ENCODE data around the gene IGF2.

DNA sequence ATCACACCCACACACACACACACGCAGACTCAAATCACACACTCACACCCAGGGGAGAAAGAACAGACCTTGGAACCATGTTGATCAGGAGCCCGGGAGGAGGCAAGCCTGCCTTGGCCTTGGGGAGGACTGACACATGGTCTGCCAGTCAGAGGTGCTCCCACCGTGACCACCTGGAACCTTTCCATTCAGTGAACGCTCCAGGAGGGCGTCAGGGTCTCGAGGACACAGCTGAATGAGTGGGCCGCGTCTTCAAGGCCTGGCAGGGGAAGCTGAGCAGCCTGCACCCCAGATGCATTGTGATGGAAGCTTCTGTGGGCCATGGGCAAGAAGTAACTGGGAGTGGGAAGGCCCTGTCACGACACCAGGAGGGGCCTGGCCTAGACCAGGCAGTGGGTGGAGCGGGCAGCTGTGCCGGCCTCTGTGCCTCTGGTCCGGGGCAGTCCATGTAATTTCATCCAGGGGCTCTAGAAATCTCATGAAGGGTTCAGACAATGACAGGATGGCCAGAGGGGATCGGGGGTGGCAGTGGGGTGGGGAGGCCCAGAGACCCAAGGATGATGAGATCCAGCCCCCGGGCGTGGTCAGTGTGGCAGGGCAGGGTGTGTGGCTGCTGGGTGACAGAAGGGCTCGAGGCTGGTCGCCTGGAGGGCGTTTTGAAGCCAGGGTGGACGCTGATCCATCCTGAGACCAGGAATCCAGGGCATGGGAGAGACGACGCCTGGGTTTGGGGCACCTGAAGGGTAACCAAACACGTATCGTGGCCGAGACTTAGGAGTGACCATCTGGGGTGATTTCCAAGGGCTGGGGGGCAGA, 53.7 kb downstream of the IGF2 start:
- TF ChIP-seq, protein P1, sequence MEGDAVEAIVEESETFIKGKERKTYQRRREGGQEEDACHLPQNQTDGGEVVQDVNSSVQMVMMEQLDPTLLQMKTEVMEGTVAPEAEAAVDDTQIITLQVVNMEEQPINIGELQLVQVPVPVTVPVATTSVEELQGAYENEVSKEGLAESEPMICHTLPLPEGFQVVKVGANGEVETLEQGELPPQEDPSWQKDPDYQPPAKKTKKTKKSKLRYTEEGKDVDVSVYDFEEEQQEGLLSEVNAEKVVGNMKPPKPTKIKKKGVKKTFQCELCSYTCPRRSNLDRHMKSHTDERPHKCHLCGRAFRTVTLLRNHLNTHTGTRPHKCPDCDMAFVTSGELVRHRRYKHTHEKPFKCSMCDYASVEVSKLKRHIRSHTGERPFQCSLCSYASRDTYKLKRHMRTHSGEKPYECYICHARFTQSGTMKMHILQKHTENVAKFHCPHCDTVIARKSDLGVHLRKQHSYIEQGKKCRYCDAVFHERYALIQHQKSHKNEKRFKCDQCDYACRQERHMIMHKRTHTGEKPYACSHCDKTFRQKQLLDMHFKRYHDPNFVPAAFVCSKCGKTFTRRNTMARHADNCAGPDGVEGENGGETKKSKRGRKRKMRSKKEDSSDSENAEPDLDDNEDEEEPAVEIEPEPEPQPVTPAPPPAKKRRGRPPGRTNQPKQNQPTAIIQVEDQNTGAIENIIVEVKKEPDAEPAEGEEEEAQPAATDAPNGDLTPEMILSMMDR (IDR thresholded peaks at IDR 0.05): no peak
- no peak for TF ChIP-seq ZFX (IDR thresholded peaks at IDR 0.05; ENCODE audit: borderline replicate concordance)

All from 22Rv1 (cell line).